ENCODE results near the gene SKAP1.
A peak's percentile ranks its signal among the peaks of the same experiment; 100 is the strongest.
"Not testable (repeated sequence)": the region's sequence is repeated elsewhere in the genome, so short reads cannot be mapped to it uniquely, and the experiment has no call there.

Gene SKAP1

DNA sequence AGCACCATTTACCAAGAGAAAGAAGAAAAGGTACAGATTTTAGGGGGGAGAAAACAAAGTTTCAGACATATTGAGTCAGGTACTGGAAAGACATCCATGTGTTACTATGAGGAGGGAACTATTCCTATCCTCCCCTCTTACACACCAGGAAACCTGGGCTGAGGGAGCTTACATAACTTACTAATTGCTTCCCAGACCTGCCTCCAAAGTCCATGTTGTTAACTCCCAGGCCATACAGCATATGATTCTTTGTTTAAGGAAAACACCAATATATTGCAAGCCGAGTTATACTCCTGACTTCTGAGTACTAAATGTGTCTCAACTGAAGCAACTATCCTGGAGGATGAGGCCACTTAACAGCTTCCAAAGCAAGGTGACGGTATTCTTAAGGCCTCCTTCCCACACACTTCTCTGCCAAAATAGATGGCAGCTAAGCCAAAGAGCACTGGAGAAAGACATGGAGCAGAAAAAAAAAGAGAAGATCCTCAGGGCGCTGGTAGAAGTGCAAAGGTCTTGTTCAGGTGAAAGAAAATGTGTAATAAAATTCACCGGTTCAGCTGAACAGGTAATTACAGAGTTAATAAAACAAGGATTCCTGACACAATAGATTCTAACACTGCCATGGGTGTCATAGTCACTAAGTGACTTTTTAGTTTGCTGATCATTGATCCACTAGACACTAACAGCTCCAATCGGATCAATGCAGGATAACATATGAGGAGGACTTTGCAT, 151.1 kb downstream of the SKAP1 start:
- DNase-seq, result no peak

DNA sequence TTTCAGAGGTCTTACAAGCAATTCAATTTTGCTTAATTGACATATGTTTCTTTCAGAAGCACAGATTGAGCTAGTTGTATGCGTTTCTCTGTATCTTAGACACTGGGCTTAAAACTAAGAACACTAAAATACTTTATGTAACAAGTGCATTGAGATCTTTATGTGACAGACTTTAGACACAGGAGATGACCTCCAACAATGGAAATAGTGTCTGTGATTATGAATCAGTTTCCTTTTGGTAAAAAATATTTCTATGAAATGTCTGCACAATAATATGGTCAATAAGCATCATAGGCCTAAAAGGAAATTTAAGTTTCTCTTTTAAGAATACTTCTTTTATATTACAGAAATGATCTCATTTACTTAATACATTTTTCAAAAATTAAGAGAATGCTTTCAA, 153.2 kb downstream of the SKAP1 start:
- DNase-seq, result no peak

DNA sequence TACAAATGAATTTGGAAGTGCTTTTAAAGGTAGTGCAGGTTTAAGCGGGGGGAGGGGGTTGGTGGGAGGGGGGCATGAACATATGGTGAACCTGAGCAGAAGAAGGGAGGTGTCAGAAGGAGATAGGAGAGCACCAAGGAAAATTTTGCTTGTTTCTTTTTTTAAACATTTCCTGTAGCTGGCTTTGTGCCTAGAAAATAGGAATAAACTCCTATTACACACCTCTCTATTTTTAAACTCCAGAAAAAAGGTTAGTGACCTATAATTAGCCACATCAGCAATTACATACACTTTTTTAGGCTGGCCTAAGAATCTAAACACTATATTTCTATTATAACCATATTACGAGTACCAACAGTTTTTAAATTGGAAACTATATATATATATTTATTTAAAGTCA, 159.1 kb downstream of the SKAP1 start:
- no peak for DNase-seq

DNA sequence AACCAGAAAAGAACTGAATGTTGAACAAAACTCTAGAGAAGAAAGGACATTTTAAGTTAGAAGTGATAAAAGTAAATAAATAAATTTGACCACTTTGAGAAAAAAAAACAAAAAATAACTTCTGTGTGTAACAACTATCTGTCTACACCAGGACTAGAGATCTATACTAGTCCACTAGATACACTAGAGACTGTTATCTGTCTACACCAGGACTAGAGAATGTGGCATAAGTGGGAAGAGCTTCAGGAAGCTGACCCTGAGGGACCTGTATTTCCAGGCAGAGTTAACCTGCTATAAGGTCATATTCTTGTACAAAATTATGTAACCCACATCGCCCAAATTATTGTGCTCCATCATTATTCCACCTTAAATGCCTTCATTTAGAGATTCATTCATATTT, 160.8 kb downstream of the SKAP1 start:
- no peak for DNase-seq

DNA sequence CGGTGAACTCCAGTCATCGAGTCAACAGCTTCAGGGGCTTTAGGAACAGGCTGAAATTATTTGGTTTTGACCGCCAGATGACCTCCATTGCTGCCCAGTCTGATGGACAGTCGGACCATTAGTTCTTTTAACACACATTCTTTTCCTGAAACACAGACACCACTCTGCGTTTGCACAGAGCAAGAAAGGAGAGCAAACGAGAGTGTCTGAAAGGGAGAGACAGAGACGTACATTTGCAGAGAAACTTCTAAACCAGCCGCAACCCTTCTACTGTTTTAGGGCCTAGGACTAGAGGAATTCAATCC, 166.3 kb downstream of the SKAP1 start:
- no peak for DNase-seq

DNA sequence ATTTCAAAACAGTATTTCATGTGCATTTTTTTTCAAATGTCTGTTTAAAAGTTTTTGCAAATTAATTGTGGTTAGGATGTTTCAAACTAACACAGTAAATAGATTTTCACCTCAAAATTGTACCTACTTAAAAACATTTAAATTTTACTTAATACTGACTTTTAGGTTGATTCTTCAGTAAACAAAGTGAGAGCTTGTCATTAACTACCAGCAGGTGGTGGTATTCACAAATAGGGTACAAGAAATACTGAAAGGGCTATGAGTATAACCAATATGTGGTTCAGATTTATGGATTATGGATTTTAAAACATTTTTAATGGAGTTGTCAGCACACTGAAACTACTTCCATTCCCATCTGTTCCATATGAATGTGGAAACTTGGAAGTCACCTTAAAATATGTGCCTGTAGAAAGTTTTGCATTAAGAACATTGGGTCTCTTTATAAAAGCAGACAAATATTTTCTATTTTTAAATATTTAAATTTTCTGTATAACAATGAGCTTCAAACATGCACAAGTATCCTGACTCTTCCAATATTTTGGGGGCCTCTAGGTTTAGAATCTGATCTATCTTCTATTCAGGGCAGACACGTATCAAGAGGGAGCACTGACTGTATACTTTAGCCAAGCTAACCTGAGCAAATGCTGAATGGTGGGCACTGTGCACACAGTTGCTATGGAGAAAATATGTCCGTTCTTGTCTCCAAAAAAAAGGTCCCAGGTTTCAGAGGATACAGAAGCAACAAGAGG, 166.9 kb downstream of the SKAP1 start:
- DNase-seq, result no peak

DNA sequence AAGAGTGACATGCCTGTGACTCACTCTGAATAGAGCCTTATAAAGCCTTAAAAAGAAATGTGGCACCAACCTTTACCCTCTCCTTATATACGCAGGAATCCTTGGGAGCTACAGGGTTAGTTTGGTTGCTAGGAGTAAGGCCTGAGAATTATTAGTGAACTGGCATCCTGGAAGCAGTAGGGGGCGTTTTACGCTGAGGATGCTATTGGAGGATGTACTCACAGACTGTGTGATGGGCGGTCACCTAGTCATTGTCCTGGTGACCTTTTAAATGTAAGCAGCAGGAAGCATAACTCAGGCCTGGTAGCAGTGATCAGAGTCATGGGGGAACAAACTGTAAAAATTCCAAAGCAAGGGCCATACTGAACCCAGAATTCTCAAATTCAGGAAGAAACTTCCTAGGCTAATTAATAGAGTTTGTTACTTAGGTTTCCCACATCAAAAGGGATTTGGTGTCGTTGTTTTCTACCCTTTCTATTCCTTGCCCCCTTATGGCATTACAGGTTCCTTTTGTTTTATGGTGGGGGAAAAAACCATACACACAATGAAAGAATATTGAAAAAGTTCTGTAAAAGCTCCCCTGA, 168.6 kb downstream of the SKAP1 start:
- peak; percentile 44 for DNase-seq

DNA sequence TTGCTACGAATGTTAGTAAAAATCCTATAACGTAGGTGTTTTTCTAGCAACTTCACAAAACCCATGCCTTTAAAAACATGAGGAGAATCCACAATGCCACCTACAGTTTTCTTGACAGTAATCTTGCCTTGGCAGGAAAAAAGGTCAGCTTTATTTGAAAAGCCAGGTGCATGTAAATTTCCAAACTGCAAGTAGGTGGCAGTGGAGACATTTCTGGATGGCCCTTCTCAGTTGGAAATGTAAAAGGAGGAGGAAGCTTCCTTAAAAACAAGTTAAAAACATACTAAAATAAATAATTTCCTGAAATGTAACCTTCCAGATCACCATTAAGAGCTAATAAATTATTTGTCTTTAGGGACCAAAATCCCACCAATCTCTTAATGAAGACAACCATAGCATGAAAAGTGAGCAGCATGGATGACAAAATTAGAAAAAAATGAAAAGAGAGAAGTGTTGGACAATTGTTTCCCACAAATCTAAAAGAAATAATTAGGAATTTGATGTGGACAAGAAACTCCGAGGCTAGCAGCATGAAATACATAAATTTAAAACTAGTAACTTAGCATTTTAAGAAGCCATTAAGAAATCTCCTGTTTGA, 170.2 kb downstream of the SKAP1 start:
- peak; percentile 24 for DNase-seq

DNA sequence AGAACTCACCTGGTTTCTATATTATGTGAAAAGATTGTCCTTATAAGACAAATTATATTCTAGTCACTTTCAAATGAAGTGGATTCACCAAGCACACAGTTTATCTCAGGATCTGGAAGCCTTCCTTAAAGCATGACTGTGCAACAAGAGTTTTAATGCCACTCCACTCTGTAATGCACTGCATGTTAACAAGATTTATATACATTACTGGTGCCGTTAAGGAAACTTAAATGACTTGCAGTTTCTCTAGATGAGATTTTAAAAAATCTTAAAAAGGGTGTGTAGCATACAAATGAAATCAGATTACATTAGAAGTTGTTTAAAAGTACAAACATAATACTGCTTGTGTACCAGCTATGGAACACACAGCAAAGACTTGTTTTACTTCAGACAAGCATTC, 171.7 kb downstream of the SKAP1 start:
- DNase-seq, result no peak

DNA sequence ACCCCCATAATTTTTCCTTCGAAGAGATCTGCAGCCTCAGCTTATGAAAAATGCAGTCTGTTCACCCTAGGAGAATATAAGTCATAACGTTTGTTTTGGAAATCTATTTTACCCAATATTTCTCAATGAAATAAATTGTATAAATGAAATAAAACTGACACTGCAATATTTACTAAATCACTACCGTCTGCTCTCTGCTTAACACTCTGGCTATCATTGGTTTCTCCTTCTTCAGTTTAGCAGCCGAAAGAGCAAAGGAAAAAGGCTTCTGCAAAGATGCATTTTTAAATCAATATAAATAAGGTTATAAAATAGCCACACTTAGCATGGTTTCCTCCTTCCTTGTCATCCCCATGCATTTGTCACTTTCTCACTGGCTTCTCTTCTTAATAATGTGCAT, 174.3 kb downstream of the SKAP1 start:
- no peak for DNase-seq

DNA sequence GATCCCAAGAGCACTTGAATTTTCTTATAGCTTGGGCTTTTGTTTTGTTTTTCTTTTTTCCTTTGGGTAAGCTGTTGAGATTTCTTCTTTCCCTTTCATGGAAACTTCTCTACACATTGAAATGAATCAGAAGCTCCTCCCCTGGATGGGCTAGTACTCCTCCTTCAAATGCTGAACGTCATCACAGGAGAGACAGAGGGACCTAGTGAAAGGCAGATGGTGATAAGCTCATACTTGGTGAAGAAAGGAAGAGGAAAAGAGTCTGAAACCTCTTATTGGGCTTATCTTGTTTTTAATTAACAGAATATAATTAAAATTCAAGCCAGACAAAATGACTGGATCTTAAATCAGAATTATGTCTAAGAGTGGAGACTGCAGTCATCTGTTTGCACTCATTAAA, 175.1 kb downstream of the SKAP1 start:
- peak; percentile 7 for DNase-seq

DNA sequence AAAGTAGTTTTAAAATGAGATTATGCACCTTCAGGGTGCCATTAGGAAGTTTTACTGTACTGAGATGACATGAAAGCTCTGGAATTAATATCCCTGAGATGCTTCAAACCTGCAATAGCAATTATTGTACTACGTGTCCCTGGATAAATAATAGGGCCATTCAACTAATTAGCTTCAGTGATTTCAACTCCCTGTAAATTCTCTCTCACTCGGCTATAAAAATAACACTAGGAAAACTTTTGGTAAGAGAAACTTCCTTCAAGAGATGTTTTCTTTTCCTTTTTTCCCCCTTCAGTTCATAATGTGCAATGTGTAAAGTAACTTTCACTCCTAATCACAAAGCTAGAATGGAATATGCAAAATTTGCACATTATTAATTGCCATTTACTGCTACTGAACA, 176.0 kb downstream of the SKAP1 start:
- no peak for DNase-seq

DNA sequence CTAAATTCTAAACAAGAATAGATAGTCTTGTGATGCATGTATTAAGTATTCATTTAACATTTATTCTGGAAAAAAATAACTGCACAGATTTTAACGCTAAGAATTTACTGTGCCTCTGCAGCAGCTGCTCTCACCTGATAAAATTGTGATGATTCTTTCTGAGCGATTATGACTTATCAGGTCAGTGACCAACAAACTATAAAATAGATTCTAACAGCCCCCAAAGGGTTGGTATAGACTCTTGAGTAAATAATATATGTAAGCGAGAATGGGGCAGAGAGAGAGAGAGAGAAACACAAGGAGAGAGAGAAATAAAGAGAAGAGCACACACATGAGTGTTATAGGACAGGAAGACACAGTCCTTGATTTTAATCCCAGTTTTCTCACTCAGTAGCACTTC, 178.1 kb downstream of the SKAP1 start:
- no peak for DNase-seq

DNA sequence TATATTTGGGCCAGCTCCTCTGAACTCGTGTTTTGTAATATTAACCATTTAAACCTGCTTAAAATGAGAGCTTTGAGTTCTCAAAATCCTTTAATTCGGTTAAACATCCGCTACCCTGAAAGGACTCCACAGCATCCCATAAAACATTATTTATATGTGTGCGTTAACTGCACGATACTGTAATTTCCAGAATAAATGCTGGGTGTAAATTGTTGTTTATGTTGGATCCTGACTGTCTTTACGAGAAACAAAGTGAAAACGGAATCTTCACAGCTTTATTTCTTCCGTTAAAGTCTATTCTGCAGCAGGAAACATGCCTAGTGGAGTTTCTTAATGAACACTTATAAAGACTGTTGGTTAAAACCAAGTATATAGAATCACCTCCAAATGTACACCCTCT, 179.1 kb downstream of the SKAP1 start:
- no peak for DNase-seq

DNA sequence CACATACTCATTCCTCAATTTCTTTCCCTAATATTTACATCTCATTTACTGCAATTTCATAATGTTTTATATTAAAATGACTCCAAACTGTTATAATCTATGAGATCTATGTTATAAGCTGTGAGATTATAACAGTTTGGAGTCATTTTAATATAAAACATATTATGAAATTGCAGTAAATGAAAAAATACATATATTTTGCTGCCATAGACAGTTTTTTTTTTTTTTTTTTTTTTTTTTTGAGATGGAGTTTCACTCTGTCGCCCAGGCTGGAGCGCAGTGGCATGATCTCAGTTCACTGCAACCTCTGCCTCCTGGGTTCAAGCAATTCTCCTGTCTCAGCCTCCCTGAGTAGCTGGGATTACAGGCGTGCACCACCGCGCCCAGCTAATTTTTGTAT, 180.0 kb downstream of the SKAP1 start:
- not testable (repeated sequence) for DNase-seq

DNA sequence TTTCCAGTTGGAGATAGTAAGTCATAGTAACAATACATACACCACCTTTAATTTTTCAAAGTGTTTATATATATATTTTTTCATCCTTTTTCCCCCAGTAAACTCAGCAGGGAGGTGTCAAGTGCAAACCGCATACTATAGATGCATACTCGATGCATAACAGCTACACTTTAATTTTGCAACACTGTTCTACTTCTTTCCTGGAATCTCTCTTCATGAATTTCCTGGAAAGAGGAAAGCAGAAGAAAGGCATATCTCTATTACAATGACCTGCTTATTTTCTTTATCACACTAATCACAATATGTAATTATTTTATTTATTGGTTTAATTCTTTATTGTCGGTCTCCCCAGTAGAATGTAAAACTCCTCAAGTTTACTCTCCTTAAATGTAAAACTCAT, 182.4 kb downstream of the SKAP1 start:
- DNase-seq, result no peak

DNA sequence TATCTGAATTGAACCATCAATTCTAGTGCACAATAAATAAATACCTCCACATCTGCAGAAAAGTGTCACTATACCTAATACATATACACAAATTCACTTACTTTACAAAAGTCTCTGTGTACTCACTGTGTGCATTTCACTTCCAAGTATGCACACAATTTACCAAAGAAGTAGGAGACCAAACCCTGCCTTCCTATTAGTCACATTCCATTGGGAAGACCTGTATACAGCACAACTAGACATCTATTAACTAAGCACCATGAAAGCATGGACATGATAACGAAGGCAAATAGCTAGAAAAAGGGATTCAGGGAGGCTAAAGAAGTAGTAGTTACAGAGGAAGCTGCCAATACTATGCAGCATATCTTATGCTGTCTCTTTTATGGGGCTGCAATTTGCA, 183.0 kb downstream of the SKAP1 start:
- no peak for DNase-seq

DNA sequence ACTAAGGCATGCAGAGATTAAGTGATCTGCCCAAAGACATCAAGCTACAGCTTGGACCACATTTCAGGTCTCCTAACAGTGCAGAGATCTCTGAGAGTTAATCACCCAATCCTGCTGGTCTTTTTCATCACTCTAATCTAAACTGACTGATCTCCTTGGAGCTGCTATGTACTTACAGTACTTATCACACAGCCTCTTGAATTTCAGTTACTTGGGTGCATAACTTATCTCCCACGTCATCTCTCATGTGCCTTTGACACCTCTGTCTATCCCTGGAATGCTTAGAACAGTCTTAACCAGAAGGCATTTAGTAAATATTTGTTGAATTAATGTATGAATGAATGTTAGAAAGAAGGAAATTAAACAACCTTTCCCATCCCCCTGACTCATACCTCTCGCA, 183.4 kb downstream of the SKAP1 start:
- DNase-seq, result peak; percentile 40

DNA sequence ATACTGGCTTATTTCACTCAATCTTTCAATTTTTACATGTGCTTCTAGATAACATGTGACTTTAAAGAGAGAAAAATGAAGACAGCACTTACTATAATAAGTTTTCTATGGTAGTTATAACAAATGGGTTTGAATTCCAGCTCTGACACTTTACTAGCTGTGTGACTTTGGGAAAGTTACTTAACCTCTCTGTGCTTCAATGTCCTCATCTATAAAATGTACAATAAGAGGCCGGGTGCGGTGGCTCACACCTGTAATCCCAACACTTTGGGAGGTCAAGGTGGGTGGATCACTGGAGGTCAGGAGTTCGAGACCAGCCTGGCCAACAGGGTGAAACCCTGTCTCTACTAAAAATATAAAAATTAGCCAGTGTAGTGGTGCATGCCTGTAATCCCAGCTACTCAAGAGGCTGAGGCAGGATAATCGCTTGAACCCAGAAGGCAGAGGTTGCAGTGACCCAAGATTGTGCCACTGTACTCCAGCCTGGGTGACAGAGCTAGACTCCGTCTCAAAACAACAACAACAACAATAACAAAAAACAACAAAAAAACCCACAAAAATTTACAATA, 184.5 kb downstream of the SKAP1 start:
- not testable (repeated sequence) for DNase-seq

DNA sequence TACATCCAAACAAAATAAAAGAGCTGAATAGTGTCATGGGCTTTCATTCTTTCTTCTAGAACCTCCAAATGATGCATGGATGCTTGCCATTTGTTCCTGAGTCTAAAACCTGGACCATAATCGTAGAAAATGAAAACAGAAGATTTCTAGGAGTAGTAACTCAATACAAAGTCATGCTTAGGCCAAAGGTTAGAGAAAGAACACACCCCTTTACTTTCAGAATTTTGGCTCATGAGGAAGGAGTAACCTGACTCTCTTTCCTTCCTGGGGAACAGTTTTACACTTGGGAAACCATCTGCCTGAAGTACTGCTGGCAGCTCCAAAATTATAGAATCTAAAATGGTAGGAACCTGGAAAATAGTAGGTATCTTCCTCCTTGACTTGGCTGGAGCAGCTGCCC, 185.2 kb downstream of the SKAP1 start:
- DNase-seq, result no peak

DNA sequence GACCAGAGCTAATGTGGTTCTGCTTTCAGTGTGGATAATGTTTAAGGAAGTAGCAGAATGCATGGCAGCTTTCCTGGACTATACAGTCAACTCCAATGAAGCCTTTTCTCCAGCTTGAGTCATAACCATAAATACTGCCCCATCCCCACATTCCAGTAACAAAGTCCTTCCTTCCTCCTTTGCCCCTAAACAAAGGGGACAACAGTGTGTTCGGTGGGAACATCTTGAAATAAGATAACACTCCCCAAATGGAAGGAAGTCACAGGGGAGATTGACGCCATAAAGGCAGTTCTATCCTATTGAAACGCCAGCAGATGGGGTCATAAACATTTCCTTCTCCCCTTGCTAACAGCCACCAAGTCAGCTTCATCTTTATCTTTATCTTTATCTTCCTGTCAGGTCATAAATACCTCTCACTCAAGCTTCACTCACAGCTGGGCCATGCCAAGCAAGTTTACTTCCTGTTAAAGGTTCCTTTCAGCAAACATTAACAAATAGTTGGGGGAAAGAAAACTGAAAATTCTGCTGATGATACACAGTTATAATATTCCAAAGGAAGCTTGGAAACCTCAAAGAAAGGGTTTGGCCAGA, 185.8 kb downstream of the SKAP1 start:
- peak; percentile 3 for DNase-seq

DNA sequence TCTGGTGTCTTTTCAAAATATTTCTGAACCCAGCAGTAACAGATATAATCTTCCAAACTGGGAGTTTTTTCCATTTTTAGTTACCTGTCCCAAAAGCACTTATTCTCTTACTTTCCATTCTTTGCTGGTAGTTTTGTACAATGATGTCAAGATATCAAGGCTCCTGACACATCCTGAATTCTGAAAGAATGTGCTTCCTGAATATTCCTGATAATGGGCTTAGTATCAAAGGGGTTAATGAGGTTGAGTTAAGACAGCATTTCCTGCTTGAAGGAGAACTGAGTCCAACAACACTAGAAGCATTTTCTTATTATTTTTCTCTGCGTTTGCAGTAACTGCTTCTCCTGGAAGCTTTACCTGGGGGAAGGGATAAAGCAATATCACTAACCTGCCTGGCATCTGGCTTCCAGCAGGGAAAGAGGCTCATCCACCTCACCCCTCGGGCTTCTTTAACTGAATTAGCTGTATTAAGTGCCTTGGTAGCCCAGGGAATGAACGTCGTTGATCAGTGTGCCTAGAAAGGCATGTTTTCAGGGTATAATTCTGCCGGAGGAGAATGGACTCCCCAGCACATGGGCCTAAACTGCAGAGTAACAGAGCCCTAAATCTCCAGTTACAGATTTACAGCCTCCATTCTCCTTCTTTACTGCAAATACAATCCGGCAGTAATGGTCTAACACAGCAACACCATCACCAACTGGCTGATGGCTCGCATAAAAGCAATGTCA, 188.1 kb downstream of the SKAP1 start:
- no peak for DNase-seq

DNA sequence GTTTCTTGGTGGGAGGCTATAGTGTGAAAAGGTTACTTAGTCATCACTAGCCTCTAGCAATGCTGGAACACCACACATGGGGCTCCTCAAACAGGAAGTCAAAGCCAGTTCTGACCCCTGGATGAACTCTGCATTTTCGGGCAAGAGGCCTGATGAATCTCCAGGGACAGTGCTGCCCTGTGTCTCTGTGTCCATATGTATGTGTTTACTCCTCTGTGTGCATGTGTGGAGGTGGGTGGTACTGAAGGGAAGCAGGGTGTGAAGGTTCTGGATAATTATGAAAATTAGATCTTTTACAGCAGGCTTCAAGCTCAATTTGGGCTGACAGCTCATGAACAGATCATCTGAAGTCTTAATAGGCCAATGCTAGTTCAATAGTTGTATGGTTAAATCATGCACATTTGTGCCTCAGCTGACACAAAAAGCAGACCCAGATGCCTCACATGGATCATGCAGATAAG, 188.9 kb downstream of the SKAP1 start:
- DNase-seq, result no peak
